Ascending aorta (tissue), 2 donors: ENCODE measurements around the gene PPFIBP2. TPM values are rescaled to one million over a fixed set of nuclear protein-coding genes. Genes with fewer than 3 reads are reported as not detected.

ENCODE experiments used
- DNase-seq, 2 donors: peaks; one replicate each; pipeline ENCODE4 v3.0.0-alpha.2; 2019; ENCODE audit warnings: low spot score in 2 of 2
- H3K27ac ChIP-seq, 2 donors: fragments of 200-600 bp; sonication (generic); one replicate each; pipeline ENCODE4 v1.5.1; 2016 to 2017; ENCODE audit warnings: mild to moderate bottlenecking in 1 of 2
- H3K27me3 ChIP-seq: fragments of 200-600 bp; sonication (generic); one replicate; pipeline ENCODE4 v1.5.1; 2017
- H3K36me3 ChIP-seq, 2 donors: fragments of 200-600 bp; sonication (generic); one replicate each; pipeline ENCODE4 v1.5.1; 2016
- H3K4me1 ChIP-seq, 2 donors: fragments of 200-600 bp; sonication (generic); one replicate each; pipeline ENCODE4 v1.5.1; 2016 to 2017; ENCODE audit warnings: mild to moderate bottlenecking in 1 of 2
- H3K4me3 ChIP-seq, 2 donors: fragments of 200-600 bp; sonication (generic); one replicate each; pipeline ENCODE4 v1.5.1; 2016 to 2017; ENCODE audit warnings: mild to moderate bottlenecking in 1 of 2
- H3K9me3 ChIP-seq, 2 donors: fragments of 200-600 bp; sonication (generic); one replicate each; pipeline ENCODE4 v1.5.1; 2016
- intact Hi-C: fragments of 100-400 bp; cut with DNase I; formaldehyde crosslinking; loops from one replicate; pipeline ENCODE4 v1.15.1; 2023
- total RNA-seq: library from RNA; depleted of rRNA; stranded (reverse); fragments of >200 nt; gene quantifications from one replicate; pipeline ENCODE4 v1.1.0, GENCODE V29; 2016
- TF ChIP-seq, protein P1 (sequence below), 3 experiments: fragments of 200-600 bp in 2 of 3; fragments of 450-650 bp in 1 of 3; sonication (generic) in 2 of 3; IDR thresholded peaks; one replicate each; pipeline ENCODE4 v1.5.1; 2016 to 2019; ENCODE audit warnings: antibody characterized with exemption in 3 of 3, mild to moderate bottlenecking in 1 of 3, moderate library complexity in 1 of 3

Gene PPFIBP2
- total RNA-seq, 1 donor from 2014 or later, result 4.2 TPM

DNA sequence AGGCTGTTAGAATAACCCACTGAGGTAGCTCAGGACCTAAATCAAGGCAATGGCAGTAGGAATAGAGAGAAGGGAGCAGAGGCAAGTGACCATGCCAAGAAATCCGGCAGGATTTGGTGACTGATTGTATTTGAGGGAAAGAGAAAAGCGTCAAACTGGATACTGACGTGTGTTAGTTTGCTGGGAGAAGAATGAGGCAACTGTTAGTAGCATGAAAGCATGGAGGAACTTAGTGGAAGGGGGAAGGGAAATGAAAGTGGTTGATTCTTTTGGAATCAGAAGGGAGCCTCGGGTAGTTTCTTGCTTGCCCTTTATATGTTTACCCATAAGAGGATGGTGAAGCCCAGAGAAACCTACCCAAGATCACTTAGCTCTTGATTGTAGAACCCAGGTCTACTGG, 8.3 kb downstream of the PPFIBP2 start:
- H3K4me3 ChIP-seq, result no peak overlapping the region
- peak overlapping the region in 1 of 2 donors; percentile 57 for H3K27ac ChIP-seq
- H3K9me3 ChIP-seq, result no peaks in the 10 kb centered on the region
- H3K36me3 ChIP-seq, result no peaks in the 10 kb centered on the region
- H3K27me3 ChIP-seq, result no peaks in the 10 kb centered on the region
- DNase-seq, result no peak
- TF ChIP-seq, protein P1, sequence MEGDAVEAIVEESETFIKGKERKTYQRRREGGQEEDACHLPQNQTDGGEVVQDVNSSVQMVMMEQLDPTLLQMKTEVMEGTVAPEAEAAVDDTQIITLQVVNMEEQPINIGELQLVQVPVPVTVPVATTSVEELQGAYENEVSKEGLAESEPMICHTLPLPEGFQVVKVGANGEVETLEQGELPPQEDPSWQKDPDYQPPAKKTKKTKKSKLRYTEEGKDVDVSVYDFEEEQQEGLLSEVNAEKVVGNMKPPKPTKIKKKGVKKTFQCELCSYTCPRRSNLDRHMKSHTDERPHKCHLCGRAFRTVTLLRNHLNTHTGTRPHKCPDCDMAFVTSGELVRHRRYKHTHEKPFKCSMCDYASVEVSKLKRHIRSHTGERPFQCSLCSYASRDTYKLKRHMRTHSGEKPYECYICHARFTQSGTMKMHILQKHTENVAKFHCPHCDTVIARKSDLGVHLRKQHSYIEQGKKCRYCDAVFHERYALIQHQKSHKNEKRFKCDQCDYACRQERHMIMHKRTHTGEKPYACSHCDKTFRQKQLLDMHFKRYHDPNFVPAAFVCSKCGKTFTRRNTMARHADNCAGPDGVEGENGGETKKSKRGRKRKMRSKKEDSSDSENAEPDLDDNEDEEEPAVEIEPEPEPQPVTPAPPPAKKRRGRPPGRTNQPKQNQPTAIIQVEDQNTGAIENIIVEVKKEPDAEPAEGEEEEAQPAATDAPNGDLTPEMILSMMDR (IDR thresholded peaks at IDR 0.05), result no peak
- peaks cover 0 to 2% of the 10 kb centered on the region in 2 donors for H3K4me1 ChIP-seq
- intact Hi-C loops, result no loop called here

DNA sequence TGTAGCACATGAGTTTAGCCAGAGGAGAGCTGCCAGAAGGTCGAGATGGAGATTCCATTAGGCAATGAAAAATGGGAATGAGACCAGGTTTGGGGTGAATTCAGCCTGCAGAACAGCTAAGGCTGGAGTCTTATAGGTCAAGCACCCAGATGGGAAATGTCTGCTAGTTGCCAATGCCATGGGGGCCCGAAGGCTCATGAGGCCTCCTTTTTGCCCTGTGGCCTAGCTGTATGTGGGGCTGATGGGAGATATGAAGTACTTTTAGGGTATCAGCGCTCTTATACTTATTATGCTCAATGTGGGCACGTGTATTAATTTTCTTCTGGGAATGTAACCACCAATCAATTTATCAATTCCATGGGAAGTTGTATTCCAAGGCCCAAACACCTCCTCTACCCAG, 8.7 kb downstream of the PPFIBP2 start:
- no peak overlapping the region for H3K4me3 ChIP-seq
- DNase-seq, result no peak
- no peaks in the 10 kb centered on the region for H3K27me3 ChIP-seq
- intact Hi-C loops, result no loop called here
- H3K36me3 ChIP-seq, result no peaks in the 10 kb centered on the region
- H3K9me3 ChIP-seq, result no peaks in the 10 kb centered on the region
- peaks cover 0 to 2% of the 10 kb centered on the region in 2 donors for H3K4me1 ChIP-seq
- TF ChIP-seq, protein P1 (IDR thresholded peaks at IDR 0.05), result no peak
- peak overlapping the region in 1 of 2 donors; percentile 20 for H3K27ac ChIP-seq

DNA sequence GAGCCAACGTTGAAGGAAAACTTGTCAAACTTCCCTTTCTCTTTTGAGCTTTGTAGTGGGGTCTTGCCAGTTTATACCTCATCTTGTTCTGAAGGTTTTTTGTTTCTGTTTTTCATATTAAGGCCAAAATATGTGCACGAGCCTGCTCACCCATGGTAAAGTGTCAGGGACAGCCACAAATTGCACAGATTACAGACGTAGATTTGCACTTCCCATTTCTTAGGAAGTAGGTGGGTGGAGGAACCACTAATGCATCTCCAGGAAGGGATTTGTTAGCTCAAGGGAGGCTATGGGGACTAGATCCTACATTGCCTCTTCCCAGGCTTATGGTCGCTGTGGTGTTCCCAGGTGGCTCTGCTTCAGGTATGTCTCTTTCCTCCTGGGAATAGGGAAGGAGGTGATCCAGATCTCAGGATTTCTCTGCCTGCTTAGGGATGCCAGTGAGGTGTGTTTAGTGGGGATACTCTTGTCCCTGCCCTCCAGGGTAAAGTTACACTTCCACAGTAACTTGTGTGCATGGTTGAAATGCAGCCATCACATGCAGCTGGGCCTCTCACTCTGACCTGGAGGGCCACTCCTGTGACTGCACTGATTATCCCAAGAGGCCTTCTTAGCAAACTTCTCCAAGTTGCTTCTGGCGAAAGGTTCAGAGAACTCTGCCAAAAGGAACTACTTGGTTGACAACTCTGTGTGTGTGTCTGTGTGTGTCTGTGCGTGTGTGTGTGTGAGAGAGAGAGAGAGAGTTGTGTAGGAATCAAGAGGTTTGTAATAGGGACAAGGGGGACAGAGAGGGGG, 9.8 kb downstream of the PPFIBP2 start:
- H3K27me3 ChIP-seq, result no peaks in the 10 kb centered on the region
- no peaks in the 10 kb centered on the region for H3K36me3 ChIP-seq
- TF ChIP-seq, protein P1 (IDR thresholded peaks at IDR 0.05), result no peak
- no peak for DNase-seq
- peaks cover 0 to 2% of the 10 kb centered on the region in 2 donors for H3K4me1 ChIP-seq
- intact Hi-C loops, result no loop called here
- H3K4me3 ChIP-seq, result no peak overlapping the region
- H3K9me3 ChIP-seq, result no peaks in the 10 kb centered on the region
- no peak overlapping the region for H3K27ac ChIP-seq

DNA sequence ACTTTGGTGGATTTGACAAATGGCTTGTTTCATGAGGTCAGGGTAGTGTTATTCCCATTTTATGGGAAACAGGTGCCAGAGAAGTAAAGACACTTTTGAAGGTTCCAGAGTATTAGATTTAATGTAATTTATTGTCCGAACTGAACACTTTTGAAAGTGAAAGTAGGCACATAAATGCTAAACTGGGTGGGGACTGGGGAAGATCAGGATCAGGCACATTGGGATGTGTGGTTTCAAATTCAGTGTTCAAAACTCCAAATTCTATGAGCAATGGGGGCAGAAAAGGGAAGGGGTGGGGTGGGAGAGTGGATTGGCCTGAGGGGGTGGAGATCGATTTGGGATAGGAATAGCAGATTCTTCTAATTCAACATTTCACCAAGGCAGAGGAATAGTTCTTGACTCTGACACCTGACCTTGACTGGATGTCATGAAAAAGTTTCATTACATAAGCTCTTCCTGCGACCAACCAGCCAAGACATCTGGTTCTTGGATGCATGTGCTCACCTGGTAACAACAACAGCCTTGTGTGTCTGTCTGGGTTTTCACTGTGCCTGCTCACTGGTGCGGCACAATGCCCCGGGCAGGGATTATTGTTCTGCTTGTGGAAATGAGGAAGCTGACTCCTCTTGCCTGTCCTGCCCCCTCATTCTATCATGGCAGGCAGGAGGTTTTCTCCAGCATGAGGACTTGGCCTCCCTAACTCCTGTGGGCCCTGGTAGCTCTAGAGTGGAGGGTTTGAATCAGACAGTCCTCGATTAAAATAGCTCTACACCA, 10.8 kb downstream of the PPFIBP2 start:
- no peak overlapping the region for H3K27ac ChIP-seq

DNA sequence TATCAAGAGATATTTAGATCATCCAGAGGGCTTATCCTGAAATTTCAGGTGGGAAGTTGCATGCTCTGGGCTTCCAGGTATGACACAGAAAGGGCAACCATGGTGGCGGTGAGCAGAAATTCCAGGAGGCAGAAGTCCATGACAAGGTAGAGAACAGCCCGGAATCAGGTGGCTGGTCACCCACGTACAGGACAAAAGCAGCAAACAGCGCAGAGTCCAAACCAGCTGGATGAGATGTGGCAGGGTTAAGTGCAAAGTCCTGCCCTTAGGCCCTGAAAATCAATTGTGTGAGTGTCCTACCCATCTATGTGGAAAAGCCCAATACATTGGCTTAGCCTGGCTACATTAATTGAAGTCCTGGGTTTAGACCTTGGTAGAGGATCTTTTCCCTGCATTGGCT, 11.6 kb downstream of the PPFIBP2 start:
- Histone ChIP-seq H3K27ac (no peak overlapping the region), H3K36me3 (no peaks in the 10 kb centered on the region), H3K27me3 (no peaks in the 10 kb centered on the region), H3K4me3 (no peak overlapping the region), H3K9me3 (no peaks in the 10 kb centered on the region), H3K4me1 (peaks cover 0 to 2% of the 10 kb centered on the region in 2 donors)
- TF ChIP-seq, protein P1 (IDR thresholded peaks at IDR 0.05), result no peak
- intact Hi-C loops, result no loop called here
- DNase-seq, result no peak

More for the DNA sequence above, 10.8 kb downstream of the PPFIBP2 start:
- intact Hi-C loops, result no loop called here
- TF ChIP-seq, protein P1 (IDR thresholded peaks at IDR 0.05), result no peak
- Histone ChIP-seq H3K4me1 (peaks cover 0 to 2% of the 10 kb centered on the region in 2 donors), H3K4me3 (no peak overlapping the region), H3K36me3 (no peaks in the 10 kb centered on the region), H3K9me3 (no peaks in the 10 kb centered on the region), H3K27me3 (no peaks in the 10 kb centered on the region)
- DNase-seq, result no peak
